ENCODE data around the gene HDGFL2. TPM values are rescaled to one million over a fixed set of nuclear protein-coding genes. Genes with fewer than 3 reads are reported as not detected.

HDGFL2 gene
- polyA plus RNA-seq, 6 donors from 2014 or later, result 0.91 to 22.7 (median 11.5) TPM

DNA sequence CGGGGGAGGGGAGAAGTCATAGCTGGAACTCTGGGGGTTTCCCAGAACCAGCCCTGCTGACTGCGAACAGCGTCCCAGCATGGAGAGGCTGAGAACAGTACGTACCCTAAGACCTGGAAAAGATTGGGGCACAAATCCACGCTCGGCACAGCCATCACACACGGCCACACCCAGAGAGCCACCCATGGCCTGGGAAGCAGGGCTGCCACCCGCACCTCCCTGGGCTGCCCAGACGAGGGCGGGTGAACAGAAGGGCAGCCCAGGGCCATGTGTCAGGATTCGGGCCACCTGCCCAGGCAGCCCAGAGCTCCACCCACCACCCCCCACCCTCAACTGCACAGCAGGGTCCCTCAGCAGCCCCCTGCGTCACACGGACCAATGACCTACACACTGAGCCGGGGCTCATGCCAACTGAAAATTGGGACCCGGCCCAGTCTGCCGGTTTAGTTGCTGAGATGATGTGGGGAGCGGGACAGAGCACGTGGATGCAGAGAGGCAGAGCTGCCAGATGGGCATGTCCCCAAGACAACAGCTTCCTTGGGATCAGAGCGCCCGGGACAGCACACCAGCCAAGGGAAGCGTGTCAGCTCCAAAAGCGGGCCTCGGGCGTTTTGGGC lies 23.0 kb upstream of the HDGFL2 start:
- H3K4me1 Mint-ChIP-seq, result no peaks in the 10 kb centered on the region
- DNase-seq (no peak), ATAC-seq (ENCODE audit: low read depth in 2 of 2) (no peak)
- no peaks in the 10 kb centered on the region for H3K9me3 Mint-ChIP-seq
- H3K27ac Mint-ChIP-seq, result no peak overlapping the region
- no peak overlapping the region for H3K4me3 Mint-ChIP-seq
- H3K36me3 Mint-ChIP-seq, result peaks cover 0 to 6% of the 10 kb centered on the region in 2 donors
- H3K27me3 Mint-ChIP-seq, result no peaks in the 10 kb centered on the region

DNA sequence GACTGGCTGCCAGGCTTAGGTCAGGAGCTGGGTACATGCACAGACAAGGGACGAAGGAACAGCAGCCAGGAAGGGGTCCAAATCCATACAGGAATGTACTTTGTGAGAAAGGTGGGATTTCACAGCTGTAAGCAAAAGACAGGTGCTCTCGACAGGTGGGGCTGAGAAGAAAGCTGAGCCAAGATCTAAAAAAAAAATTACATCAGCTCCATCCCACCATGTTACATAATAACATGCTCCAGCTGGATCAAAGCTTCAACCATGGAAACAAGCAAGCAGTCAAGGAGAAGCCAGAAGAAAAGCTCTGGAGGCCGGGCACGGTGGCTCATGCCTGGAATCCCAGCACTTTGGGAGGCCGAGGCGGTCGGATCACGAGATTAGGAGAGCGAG lies 22.5 kb upstream of the HDGFL2 start:
- DNase-seq (no peak), ATAC-seq (ENCODE audit: low read depth in 2 of 2) (no peak)
- H3K9me3 Mint-ChIP-seq, result no peaks in the 10 kb centered on the region
- H3K4me3 Mint-ChIP-seq, result no peak overlapping the region
- peaks cover 0 to 6% of the 10 kb centered on the region in 2 donors for H3K36me3 Mint-ChIP-seq
- peaks cover 0 to under 1% (median 0%) of the 10 kb centered on the region in 3 donors for H3K4me1 Mint-ChIP-seq
- no peak overlapping the region for H3K27ac Mint-ChIP-seq
- no peaks in the 10 kb centered on the region for H3K27me3 Mint-ChIP-seq

DNA sequence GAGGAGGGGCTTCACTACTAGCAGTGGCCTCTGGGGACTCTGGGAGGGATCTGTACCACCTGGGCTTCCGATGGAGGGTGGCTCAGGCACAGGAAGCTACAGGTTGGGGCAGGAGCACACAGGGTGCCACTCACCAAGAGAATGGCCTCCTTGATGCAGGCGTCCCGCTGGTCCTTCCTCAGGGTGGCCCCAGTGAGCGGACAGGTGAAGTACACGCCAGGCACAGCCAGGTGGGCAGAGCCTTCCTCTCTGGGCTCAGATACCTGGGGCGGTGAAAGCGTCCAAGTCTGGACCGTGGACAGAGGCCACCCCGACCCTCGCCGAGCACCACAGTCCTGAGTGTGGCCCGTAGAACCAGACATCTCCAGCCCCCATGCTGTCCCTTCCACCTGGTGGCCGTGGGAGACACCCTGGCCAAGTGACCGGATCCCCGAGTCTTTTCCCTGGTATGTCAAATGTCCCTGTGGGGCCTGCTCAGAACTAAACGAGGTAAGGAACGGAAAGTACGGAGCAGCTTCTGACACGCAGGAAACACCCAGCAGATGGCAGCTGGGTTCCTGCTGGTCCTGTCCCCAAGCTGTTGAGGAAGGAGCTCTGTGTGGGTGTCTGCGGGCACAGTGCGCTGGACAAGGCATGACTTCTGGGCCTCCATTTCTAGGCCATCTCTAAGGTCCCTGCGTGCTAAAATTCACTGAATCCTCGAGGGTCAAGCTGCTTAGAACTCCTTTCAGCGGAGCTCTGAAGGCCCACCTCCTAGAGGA lies 19.7 kb upstream of the HDGFL2 start:
- Mint-ChIP-seq H3K27me3 (no peaks in the 10 kb centered on the region), H3K36me3 (peaks cover 0 to 6% of the 10 kb centered on the region in 2 donors), H3K9me3 (no peaks in the 10 kb centered on the region), H3K4me3 (peak overlapping the region in 2 of 8 donors; percentile 12 to 40), H3K27ac (no peak overlapping the region), H3K4me1 (peaks cover 13 to 24% (median 19%) of the 10 kb centered on the region in 3 donors)
- no peak for ATAC-seq (ENCODE audit: low read depth in 2 of 2)
- DNase-seq, result no peak

DNA sequence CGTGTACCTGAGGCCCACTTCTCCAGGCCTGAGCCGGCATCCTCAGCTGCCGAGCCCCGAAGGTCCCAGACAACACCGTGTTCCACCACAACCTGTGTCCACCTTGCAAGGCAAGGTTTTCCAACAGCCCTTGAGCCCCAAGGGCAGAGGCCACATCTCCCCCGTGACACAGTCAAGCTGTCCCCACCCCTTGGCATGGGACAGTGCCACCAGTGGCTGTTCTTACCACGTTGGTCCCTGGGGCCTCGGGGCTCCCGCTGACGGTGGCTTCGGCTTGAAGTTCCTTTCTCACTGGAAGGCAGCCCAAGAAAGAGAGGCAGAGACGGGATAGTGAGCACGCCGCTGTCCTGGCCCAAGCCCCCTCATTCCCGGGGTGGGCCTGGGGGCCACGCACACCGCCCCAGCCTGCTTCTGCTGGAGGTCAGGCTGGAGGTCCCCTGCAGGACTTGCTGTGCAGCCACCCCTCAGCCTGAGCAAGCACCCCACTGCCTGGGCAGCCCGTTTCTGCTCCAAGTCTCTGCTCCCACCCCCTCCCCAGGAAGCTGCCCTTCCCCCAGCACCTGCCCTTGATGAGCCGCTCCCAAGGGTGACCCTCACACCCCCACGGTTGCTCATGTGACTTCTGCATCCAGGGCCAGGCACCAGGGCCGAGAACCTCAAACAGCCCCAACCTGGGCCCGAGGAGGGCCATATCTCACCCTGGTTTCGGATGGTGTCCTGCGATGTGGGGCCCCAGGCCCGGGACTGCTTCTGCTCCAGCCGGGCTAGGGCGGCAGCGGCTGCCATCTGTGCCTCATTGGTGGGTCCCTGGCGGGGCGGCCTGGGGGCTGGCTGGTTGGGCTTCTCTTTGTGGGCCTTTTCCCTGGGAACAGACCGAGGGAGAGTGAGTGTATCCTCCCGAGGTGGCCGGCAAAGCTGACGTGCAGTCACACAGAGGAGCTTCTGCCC lies 18.6 kb upstream of the HDGFL2 start:
- Mint-ChIP-seq H3K4me1 (peaks cover 13 to 27% (median 24%) of the 10 kb centered on the region in 3 donors), H3K4me3 (no peak overlapping the region), H3K27me3 (no peaks in the 10 kb centered on the region), H3K36me3 (peaks cover 0 to 6% of the 10 kb centered on the region in 2 donors), H3K9me3 (no peaks in the 10 kb centered on the region), H3K27ac (peak overlapping the region in 1 of 6 donors; percentile 29)
- DNase-seq (no peak), ATAC-seq (ENCODE audit: low read depth in 2 of 2) (no peak)

DNA sequence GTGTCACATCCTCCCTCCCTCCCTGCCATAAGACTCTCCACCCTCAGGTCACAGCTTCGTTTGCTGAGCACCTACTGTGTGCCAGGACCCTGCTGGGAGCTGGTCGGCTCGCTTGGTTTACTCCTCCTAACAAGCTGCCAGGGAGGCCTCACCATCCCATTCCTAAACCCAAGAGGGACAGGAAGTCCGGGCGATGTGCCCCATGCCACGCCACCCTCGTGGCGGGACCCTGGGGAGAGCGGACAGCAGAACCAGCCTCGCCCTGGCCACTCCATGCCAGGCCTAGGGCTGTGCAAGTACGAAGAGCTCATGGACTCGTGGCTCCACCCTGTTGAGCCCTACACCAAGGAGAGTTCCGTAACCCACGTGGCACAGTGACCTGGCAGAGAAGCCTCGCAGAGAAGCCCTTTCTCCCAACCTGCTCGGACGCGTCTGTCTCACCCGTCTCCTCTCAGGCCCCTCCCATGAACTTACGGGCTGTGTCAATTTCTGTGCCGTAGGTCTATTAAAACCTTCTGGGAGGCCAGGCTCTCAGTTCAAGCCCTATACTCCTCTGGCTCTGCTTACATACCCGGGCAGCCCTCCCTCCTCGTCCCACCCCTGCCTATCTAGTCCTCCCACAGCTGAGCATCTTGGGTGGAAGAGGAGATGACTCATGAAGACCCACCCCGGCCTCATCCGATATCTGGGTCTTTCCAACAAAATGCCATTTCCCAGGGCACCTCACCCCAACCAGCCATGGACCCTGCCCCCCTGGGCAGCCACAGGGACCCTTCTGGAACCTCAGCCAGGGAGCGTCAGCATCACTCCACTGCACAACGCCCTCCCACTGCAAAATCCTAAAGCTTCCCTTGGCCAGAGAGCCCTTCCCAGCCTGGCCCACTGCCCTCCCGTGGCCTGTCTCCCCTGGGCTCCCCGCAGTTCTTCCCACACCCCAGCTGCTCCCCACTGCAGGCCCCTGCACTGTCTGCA lies 17.1 kb upstream of the HDGFL2 start:
- Mint-ChIP-seq H3K36me3 (no peaks in the 10 kb centered on the region), H3K27ac (peak overlapping the region in 5 of 6 donors; percentile 28 to 93 (median 54)), H3K9me3 (no peaks in the 10 kb centered on the region), H3K27me3 (no peaks in the 10 kb centered on the region), H3K4me3 (peak overlapping the region in 6 of 8 donors; percentile 9 to 83 (median 66)), H3K4me1 (peaks cover 13 to 27% (median 24%) of the 10 kb centered on the region in 3 donors)
- ATAC-seq (ENCODE audit: low read depth in 2 of 2) (no peak), DNase-seq (no peak)

DNA sequence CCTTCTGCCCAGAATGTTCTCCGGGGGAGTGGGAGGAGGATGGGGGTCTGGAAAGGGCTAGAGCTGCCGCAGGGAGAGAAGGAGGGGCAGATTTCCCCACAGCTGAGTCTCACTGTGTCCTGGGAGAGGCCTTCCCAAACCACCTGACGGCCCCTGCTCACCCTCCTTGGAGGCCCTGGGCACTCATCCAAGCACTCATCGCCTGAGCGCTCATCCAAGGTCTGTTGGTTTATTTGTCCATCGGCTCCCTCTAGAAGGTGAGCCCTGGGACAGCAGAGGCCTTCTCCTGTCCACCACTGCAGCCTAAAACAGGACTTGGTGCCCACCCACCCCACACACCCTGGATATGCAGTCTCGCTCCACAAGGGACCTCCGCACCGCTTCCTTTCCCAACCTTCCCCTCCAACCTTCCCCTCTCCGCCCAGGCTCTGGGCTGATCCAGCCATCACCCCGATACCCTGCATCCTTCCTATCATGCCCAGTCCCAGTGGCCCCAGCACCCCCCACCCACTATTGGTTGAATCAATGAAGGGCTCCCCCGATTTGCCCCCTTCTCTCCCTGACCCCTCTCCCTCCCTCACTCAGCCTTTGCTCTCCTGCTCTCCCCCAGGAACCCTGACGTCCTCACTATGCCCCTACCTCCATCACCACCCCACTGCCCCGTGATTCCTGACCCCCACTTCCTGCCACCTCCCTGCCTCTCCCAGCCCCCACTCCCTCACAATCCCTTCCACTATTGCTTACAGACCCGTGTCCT lies 16.2 kb upstream of the HDGFL2 start:
- no peaks in the 10 kb centered on the region for H3K9me3 Mint-ChIP-seq
- peak overlapping the region; percentile 83 to 95 (median 90) for H3K4me3 Mint-ChIP-seq
- peak overlapping the region in 5 of 6 donors; percentile 28 to 97 (median 92) for H3K27ac Mint-ChIP-seq
- ATAC-seq (ENCODE audit: low read depth in 2 of 2), result no peak
- DNase-seq, result no peak
- no peaks in the 10 kb centered on the region for H3K27me3 Mint-ChIP-seq
- H3K36me3 Mint-ChIP-seq, result no peaks in the 10 kb centered on the region
- H3K4me1 Mint-ChIP-seq, result peaks cover 13 to 27% (median 24%) of the 10 kb centered on the region in 3 donors

DNA sequence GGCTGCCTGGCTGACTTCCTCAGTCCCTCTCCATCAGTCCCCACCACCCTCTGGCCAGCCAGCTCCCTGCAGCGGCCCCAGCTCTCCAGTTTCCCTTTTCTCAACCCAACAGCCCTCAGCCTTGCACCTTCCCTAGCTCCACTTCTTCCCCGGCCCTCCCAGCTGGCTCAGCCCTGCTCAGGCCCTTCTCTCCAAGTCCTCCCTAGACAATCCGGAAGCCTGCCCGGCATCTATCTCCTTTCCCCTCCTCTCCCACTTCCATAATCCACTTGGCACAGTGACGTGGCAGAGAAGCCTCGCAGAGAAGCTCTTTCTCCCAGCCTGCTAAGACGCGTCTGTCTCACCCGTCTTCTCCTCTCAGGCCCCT lies 15.6 kb upstream of the HDGFL2 start:
- ATAC-seq (ENCODE audit: low read depth in 2 of 2) (no peak), DNase-seq (no peak)
- no peaks in the 10 kb centered on the region for H3K9me3 Mint-ChIP-seq
- H3K27ac Mint-ChIP-seq, result peak overlapping the region; percentile 72 to 97 (median 90)
- H3K27me3 Mint-ChIP-seq, result no peaks in the 10 kb centered on the region
- H3K4me3 Mint-ChIP-seq, result peak overlapping the region; percentile 83 to 95 (median 90)
- H3K4me1 Mint-ChIP-seq, result peaks cover 13 to 27% (median 24%) of the 10 kb centered on the region in 3 donors
- H3K36me3 Mint-ChIP-seq, result no peaks in the 10 kb centered on the region

DNA sequence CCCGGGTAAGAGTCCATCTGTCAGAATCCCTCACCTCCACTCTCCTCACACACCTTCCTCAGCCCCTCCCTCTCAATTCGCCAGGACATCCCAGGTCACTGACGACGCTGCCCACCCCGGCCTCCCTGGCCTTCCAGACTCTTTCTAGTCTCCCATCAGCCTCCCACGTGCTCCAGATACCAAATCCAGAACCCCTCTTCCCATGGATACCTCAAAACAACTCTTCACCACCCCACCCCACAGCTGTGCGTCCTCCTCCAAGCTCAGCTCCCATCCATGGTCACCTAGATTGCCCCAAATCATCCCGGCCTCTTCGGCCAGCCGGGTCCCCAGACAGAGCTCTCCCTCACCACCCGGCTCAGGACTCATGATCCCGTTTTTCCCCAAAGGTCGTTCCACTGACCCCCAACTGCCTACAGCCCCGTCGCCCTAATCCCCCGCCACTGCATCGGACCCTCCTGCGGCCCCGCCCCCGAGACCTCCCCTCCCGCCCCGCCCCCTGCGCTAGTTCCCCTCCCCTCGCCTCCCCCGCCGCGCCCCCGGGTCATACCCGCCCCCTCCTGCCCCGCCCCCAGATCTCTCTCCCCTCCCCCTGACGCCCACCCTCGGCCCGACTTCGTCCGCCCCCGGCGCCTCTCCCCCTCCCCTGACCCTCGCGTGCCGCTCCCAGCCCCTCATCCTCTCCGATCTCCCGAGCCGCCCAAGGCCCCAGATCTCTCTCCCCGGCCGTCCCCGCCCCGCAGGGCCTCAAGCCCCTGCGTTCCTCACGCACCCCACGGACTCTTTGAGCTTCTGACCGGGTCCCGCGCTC lies 15.0 kb upstream of the HDGFL2 start:
- peak overlapping the region; percentile 83 to 95 (median 90) for H3K4me3 Mint-ChIP-seq
- DNase-seq (no peak), ATAC-seq (ENCODE audit: low read depth in 2 of 2) (peak; percentile 39 to 41)
- H3K27ac Mint-ChIP-seq, result peak overlapping the region; percentile 72 to 97 (median 90)
- no peaks in the 10 kb centered on the region for H3K36me3 Mint-ChIP-seq
- peaks cover 13 to 27% (median 24%) of the 10 kb centered on the region in 3 donors for H3K4me1 Mint-ChIP-seq
- H3K9me3 Mint-ChIP-seq, result no peaks in the 10 kb centered on the region
- H3K27me3 Mint-ChIP-seq, result no peaks in the 10 kb centered on the region

DNA sequence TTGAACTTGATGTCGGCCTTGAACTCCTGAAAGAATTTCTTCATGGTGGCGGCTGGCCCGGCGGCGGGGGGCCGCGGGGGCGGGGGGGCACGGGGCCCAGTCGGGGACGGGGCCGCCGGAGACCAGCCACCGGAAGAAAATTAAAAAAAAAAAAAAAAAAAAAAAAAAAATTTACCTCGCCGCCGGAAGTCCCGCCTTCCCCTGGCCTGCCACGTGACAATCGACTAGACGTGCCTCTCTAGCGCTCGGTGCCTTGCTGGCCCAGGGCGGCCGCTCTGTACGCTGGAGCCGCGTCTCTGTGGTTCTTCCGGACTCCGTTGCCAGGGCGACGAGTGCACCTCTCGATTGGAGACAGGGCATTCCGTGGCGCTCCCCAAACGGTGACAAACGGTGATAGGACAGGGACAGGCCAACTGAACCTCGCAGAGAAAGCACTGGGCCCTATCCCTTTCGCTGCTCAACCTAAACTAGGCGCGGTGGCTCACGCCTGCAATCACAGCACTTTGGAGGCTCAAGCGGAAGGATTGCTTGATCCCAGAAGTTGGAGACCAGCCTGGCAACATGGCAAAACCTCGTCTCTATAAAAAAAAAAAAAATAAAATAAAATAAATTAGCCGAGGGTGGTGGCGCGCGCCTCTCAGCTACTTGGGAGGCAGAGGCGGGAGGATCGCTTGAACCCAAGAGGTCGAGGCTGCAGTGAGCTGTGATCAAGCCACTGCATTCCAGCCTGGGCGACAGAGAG lies 14.3 kb upstream of the HDGFL2 start, which contains the start of gene UBXN6:
Gene UBXN6, minus strand, starts transcription at position 141 of the 742 bp plus-strand sequence. Its CDS starts 97 bp downstream, at position 44.
- H3K4me3 Mint-ChIP-seq, result peak within 1 kb of the TSS; percentile 83 to 96 (median 92)
- no peaks in the 10 kb centered on the region for H3K27me3 Mint-ChIP-seq
- no peaks in the 10 kb centered on the region for H3K9me3 Mint-ChIP-seq
- DNase-seq (peak; percentile 95), ATAC-seq (ENCODE audit: low read depth in 2 of 2) (peak; percentile 97 to 98)
- H3K4me1 Mint-ChIP-seq, result peaks cover 13 to 27% (median 24%) of the 10 kb centered on the region in 3 donors
- H3K36me3 Mint-ChIP-seq, result no peaks in the 10 kb centered on the region
- H3K27ac Mint-ChIP-seq, result peak within 1 kb of the TSS; percentile 90 to 97 (median 94)

DNA sequence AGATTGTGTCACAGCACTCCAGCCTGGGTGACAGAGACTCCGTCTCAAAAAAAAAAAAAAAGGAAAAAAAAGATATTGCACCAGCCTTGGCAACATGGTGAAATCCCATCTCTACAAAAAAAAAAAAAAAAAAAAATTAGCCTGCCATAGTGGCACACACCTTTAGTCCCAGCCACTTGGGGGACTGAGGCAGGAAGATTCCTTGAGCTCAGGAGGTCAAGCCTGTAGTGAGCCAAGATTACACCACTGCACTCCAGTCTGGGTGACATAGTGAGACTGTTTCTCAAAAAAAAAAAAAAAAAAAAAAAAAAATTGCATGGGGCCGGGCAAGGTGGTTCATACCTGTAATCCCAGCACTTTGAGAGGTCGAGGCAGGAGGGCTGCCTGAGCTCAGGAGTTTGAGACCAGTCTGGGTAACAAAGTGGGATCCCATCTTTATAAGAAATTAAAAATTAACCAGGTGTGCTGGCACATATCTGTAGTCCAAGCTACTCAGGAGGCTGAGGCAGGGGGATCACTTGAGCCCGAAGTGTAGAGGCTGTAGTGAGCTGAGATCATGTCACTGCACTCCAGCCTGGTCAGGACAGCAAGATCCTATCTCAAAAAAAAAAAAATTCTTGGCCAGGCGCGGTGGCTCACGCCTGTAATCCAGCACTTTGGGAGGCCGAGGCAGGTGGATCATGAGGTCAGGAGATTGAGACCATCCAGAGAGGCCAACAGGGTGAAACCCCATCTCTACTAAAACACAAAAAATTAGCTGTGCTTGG lies 7.1 kb upstream of the HDGFL2 start:
- Mint-ChIP-seq H3K4me1 (no peaks in the 10 kb centered on the region), H3K9me3 (no peaks in the 10 kb centered on the region), H3K4me3 (no peak overlapping the region), H3K36me3 (no peaks in the 10 kb centered on the region), H3K27ac (no peak overlapping the region), H3K27me3 (no peaks in the 10 kb centered on the region)
- DNase-seq, result no peak
- ATAC-seq (ENCODE audit: low read depth in 2 of 2), result no peak

Measured in naive B cell (primary cell).